Prostate gland (tissue), 2 donors: Measurements from ENCODE around the gene RAB7A.

Experiments used
- POLR2A ChIP-seq: fragments of 450-650 bp; IDR thresholded peaks from one replicate; pipeline ENCODE4 v1.6.1; 2016; ENCODE audit warnings: antibody characterized with exemption, mild to moderate bottlenecking
- POLR2AphosphoS5 ChIP-seq: sonication (generic); formaldehyde crosslinking; IDR thresholded peaks from one replicate; pipeline ENCODE4 v1.6.1; 2017; ENCODE audit warnings: antibody characterized with exemption
- TF ChIP-seq, protein P1 (sequence below), 4 experiments: fragments of 200-600 bp in 2 of 4; fragments of 450-650 bp in 2 of 4; sonication (generic) in 2 of 4; IDR thresholded peaks; 1 replicate in 3 of 4; 2 replicates in 1 of 4; pipeline ENCODE4 v1.5.1; 2016 to 2019; ENCODE audit warnings: antibody characterized with exemption in 4 of 4, mild to moderate bottlenecking in 2 of 4, moderate library complexity in 2 of 4

DNA sequence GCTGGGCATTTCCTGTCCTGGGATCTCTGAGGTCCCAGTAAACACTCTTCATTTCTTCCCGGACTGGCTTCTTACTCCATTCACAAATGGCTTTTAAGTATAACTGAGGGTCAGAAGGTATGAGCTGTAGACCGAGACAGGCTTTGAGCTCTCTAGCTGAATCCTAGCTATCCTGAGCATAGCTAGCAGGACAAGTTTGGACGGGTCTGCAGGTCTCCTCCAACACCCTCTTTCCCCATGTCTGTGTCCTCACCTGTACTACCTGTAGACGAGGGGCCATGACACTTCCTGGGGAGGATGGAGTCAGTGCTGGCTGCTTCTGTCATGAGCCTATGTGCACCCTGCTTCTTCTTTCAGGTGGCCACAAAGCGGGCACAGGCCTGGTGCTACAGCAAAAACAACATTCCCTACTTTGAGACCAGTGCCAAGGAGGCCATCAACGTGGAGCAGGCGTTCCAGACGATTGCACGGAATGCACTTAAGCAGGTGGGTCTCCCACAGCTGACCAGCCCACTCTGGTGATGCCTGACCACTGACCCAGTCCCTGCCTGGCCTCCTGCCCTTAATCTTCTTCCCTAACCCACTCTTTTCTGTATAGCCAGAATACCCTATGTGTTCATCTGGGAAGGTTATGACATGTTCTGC lies 81.3 kb downstream of the RAB7A start:
- TF ChIP-seq, protein P1, sequence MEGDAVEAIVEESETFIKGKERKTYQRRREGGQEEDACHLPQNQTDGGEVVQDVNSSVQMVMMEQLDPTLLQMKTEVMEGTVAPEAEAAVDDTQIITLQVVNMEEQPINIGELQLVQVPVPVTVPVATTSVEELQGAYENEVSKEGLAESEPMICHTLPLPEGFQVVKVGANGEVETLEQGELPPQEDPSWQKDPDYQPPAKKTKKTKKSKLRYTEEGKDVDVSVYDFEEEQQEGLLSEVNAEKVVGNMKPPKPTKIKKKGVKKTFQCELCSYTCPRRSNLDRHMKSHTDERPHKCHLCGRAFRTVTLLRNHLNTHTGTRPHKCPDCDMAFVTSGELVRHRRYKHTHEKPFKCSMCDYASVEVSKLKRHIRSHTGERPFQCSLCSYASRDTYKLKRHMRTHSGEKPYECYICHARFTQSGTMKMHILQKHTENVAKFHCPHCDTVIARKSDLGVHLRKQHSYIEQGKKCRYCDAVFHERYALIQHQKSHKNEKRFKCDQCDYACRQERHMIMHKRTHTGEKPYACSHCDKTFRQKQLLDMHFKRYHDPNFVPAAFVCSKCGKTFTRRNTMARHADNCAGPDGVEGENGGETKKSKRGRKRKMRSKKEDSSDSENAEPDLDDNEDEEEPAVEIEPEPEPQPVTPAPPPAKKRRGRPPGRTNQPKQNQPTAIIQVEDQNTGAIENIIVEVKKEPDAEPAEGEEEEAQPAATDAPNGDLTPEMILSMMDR (IDR thresholded peaks at IDR 0.05) = no peak
- TF ChIP-seq POLR2A = no peak
- no peak for TF ChIP-seq POLR2AphosphoS5
